GM12874 (cell line): ENCODE results near the gene GRK2.

ENCODE experiments used
- CTCF ChIP-seq: IDR thresholded peaks from 2 replicates; pipeline ENCODE4 v1.5.1; 2011; ENCODE audit warnings: low read depth, mild to moderate bottlenecking, control low read depth, low read length, moderate library complexity; ENCODE audit not compliant: insufficient read depth

Gene GRK2

GRCh38 chr11:67239783-67240575 lies 26.3 kb upstream of the GRK2 start:
- TF ChIP-seq CTCF = no peak

- TF ChIP-seq CTCF = no peak
Observed at GRCh38 chr11:67240576-67241389, 25.5 kb upstream of the GRK2 start.

GRCh38 chr11:67242548-67242947 lies 23.7 kb upstream of the GRK2 start:
- TF ChIP-seq CTCF = no peak

- TF ChIP-seq CTCF = no peak
Observed at GRCh38 chr11:67243051-67243450, 23.2 kb upstream of the GRK2 start.

GRCh38 chr11:67245046-67245445 lies 21.2 kb upstream of the GRK2 start:
- TF ChIP-seq CTCF = no peak

GRCh38 chr11:67247946-67248550 lies 18.2 kb upstream of the GRK2 start:
- no peak for TF ChIP-seq CTCF

- TF ChIP-seq CTCF = no peak
Observed at GRCh38 chr11:67248653-67249052, 17.6 kb upstream of the GRK2 start.
